Hepatocyte (in vitro differentiated cells): ENCODE measurements around the gene ASCL1. TPM values are rescaled to one million over a fixed set of nuclear protein-coding genes. Genes with fewer than 3 reads are reported as not detected.

Experiments used
- DNase-seq: peaks from one replicate; pipeline ENCODE4 v3.0.0-alpha.2; 2016; ENCODE audit warnings: low spot score
- H2AFZ ChIP-seq: fragments of 200-600 bp; sonication (generic); 2 replicates; pipeline ENCODE4 v1.6.0; 2016; ENCODE audit warnings: antibody characterized with exemption, mild to moderate bottlenecking
- H3K27ac ChIP-seq: fragments of 200-600 bp; sonication (generic); 2 replicates; pipeline ENCODE4 v1.5.1; 2016; ENCODE audit warnings: mild to moderate bottlenecking
- H3K27me3 ChIP-seq: fragments of 200-600 bp; sonication (generic); 2 replicates; pipeline ENCODE4 v1.6.1; 2016
- H3K36me3 ChIP-seq: fragments of 200-600 bp; sonication (generic); replicated peaks from 2 replicates; pipeline ENCODE4 v1.5.1; 2016; ENCODE audit warnings: low read depth; ENCODE audit not compliant: insufficient read depth
- H3K4me1 ChIP-seq: fragments of 200-600 bp; sonication (generic); 2 replicates; pipeline ENCODE4 v1.5.1; 2016; ENCODE audit warnings: mild to moderate bottlenecking, moderate library complexity; ENCODE audit not compliant: insufficient read depth
- H3K4me2 ChIP-seq: fragments of 200-600 bp; sonication (generic); 2 replicates; pipeline ENCODE4 v1.6.0; 2016
- H3K4me3 ChIP-seq: fragments of 200-600 bp; sonication (generic); 2 replicates; pipeline ENCODE4 v1.5.1; 2016; ENCODE audit warnings: mild to moderate bottlenecking
- H3K79me2 ChIP-seq: fragments of 200-600 bp; sonication (generic); 2 replicates; pipeline ENCODE4 v1.6.0; 2017; ENCODE audit warnings: mild to moderate bottlenecking
- H3K9me2 ChIP-seq: fragments of 200-600 bp; sonication (generic); replicated peaks from 2 replicates; pipeline ENCODE4 v1.6.0; 2017; ENCODE audit warnings: mild to moderate bottlenecking; ENCODE audit not compliant: insufficient read depth
- H3K9me3 ChIP-seq: fragments of 200-600 bp; sonication (generic); 2 replicates; pipeline ENCODE4 v1.5.1; 2016; ENCODE audit warnings: low read depth, mild to moderate bottlenecking
- H4K20me1 ChIP-seq: fragments of 200-600 bp; sonication (generic); 2 replicates; pipeline ENCODE4 v1.6.0; 2016; ENCODE audit warnings: mild to moderate bottlenecking; ENCODE audit not compliant: insufficient read depth, poor library complexity, severe bottlenecking
- CTCF ChIP-seq: fragments of 200-600 bp; sonication (generic); IDR thresholded peaks from 2 replicates; pipeline ENCODE4 v1.5.1; 2016; ENCODE audit warnings: antibody characterized with exemption, mild to moderate bottlenecking; ENCODE audit not compliant: poor library complexity
- EZH2 ChIP-seq: fragments of 200-600 bp; sonication (generic); IDR thresholded peaks from 2 replicates; pipeline ENCODE4 v1.6.1; 2016; ENCODE audit warnings: antibody characterized with exemption, mild to moderate bottlenecking, borderline replicate concordance
- EZH2phosphoT487 ChIP-seq: fragments of 200-600 bp; sonication (generic); IDR thresholded peaks from one replicate; pipeline ENCODE4 v1.6.1; 2018; ENCODE audit warnings: antibody characterized with exemption, mild to moderate bottlenecking, low read depth, moderate library complexity; ENCODE audit not compliant: unreplicated experiment, severe bottlenecking
- WGBS: methylation state at CpG from one replicate; pipeline ENCODE4 v1.1.6; 2016; ENCODE audit warnings: low lambda C conversion rate; ENCODE audit errors: missing lambda C conversion rate; 5-methylcytosine and 5-hydroxymethylcytosine counted together
- polyA plus RNA-seq: library from polyadenylated mRNA; unstranded; fragments of >200 nt; fragmentation: Nextera tagmentation; extraction: Ambion mirVana; gene quantifications from 2 replicates; pipeline ENCODE4 v1.2.1, GENCODE V29; 2016
- total RNA-seq: library from RNA; depleted of rRNA; stranded (reverse); fragments of >200 nt; gene quantifications from 2 replicates; pipeline ENCODE4 v1.2.3, GENCODE V29; 2014

ASCL1 gene
- total and polyA plus RNA-seq, 2 experiments from 2014 or later: 1.7 TPM; not detected in 1

GRCh38 chr12:102939059-102939458 lies 18.4 kb upstream of the ASCL1 start:
- Histone ChIP-seq H3K9me2 (no peaks in the 10 kb centered on the region), H3K9me3 (no peaks in the 10 kb centered on the region), H2AFZ (no peak overlapping the region), H3K4me2 (no peak overlapping the region), H3K27me3 (no peaks in the 10 kb centered on the region), H4K20me1 (no peaks in the 10 kb centered on the region), H3K4me1 (no peaks in the 10 kb centered on the region), H3K36me3 (no peaks in the 10 kb centered on the region), H3K27ac (no peak overlapping the region), H3K4me3 (no peak overlapping the region), H3K79me2 (no peaks in the 10 kb centered on the region)
- no peak for DNase-seq
- TF ChIP-seq CTCF (no peak), EZH2 (no peak), EZH2phosphoT487 (no peak)
- WGBS: 63% methylated on average over 2 of the region's 2 CpGs

GRCh38 chr12:102939670-102940222 lies 17.7 kb upstream of the ASCL1 start:
- no peak for DNase-seq
- Histone ChIP-seq H3K9me3 (no peaks in the 10 kb centered on the region), H3K79me2 (no peaks in the 10 kb centered on the region), H3K36me3 (no peaks in the 10 kb centered on the region), H3K4me1 (no peaks in the 10 kb centered on the region), H3K4me2 (no peak overlapping the region), H3K9me2 (no peaks in the 10 kb centered on the region), H3K27me3 (no peaks in the 10 kb centered on the region), H3K27ac (no peak overlapping the region), H3K4me3 (no peak overlapping the region), H2AFZ (no peak overlapping the region), H4K20me1 (no peaks in the 10 kb centered on the region)
- WGBS: 89% methylated on average over 2 of the region's 2 CpGs
- TF ChIP-seq CTCF (peak; percentile 30), EZH2phosphoT487 (no peak)

GRCh38 chr12:102946042-102946441 lies 11.4 kb upstream of the ASCL1 start:
- Histone ChIP-seq H3K4me2 (no peak overlapping the region), H3K36me3 (no peaks in the 10 kb centered on the region), H3K27ac (no peak overlapping the region), H3K4me1 (peaks cover 3% of the 10 kb centered on the region), H3K79me2 (no peaks in the 10 kb centered on the region), H2AFZ (no peak overlapping the region), H3K4me3 (no peak overlapping the region), H3K27me3 (peaks cover 19% of the 10 kb centered on the region), H4K20me1 (no peaks in the 10 kb centered on the region), H3K9me3 (no peaks in the 10 kb centered on the region), H3K9me2 (no peaks in the 10 kb centered on the region)
- WGBS: 77% methylated on average over 2 of the region's 2 CpGs
- no peak for DNase-seq
- no peak for TF ChIP-seq CTCF
- TF ChIP-seq EZH2: no peak
- TF ChIP-seq EZH2phosphoT487: no peak

- H3K27ac ChIP-seq: no peak overlapping the region
- no peak overlapping the region for H2AFZ ChIP-seq
- no peak overlapping the region for H3K4me3 ChIP-seq
- 6% methylated on average over 11 of the region's 11 CpGs for WGBS
- peak; percentile 95 for TF ChIP-seq CTCF
- TF ChIP-seq EZH2: no peak
- H4K20me1 ChIP-seq: no peaks in the 10 kb centered on the region
- no peaks in the 10 kb centered on the region for H3K36me3 ChIP-seq
- peak; percentile 64 for DNase-seq
- H3K4me1 ChIP-seq: peaks cover 3% of the 10 kb centered on the region
- peaks cover 47% of the 10 kb centered on the region for H3K27me3 ChIP-seq
- H3K79me2 ChIP-seq: no peaks in the 10 kb centered on the region
- no peaks in the 10 kb centered on the region for H3K9me2 ChIP-seq
- H3K4me2 ChIP-seq: no peak overlapping the region
- H3K9me3 ChIP-seq: no peaks in the 10 kb centered on the region
These were observed 8.5 kb upstream of the ASCL1 start for GRCh38 chr12:102948941-102949352.
